HepG2 (cell line): Measurements from ENCODE around the gene CSNK1D.

Source experiments
- EZH2 ChIP-seq: conservative IDR thresholded peaks from 2 replicates; pipeline ENCODE4 v1.6.1; 2012; ENCODE audit warnings: mild to moderate bottlenecking, low read depth, low read length, moderate library complexity
- JUN ChIP-seq: sonication (generic); formaldehyde crosslinking; IDR thresholded peaks from 2 replicates; pipeline ENCODE4 v1.4.0; 2020; ENCODE audit warnings: mild to moderate bottlenecking, missing genetic modification reagents
- JUND ChIP-seq: sonication (generic); formaldehyde crosslinking; IDR thresholded peaks from 2 replicates; pipeline ENCODE4 v1.8.0; 2022; ENCODE audit warnings: mild to moderate bottlenecking, missing genetic modification reagents
- KDM5B ChIP-seq: sonication (generic); formaldehyde crosslinking; IDR thresholded peaks from 2 replicates; pipeline ENCODE4 v1.4.0; 2020; ENCODE audit warnings: missing genetic modification reagents, mild to moderate bottlenecking, borderline replicate concordance
- PCBP2 ChIP-seq: fragments of 200-400 bp; formaldehyde crosslinking; optimal IDR thresholded peaks from 2 replicates; pipeline ENCODE3; 2018; ENCODE audit warnings: low read length, low read depth; ENCODE audit not compliant: poor library complexity, severe bottlenecking
- RXRA ChIP-seq: sonication (generic); formaldehyde crosslinking; IDR thresholded peaks from 2 replicates; pipeline ENCODE4 v1.5.1; 2020; ENCODE audit warnings: missing genetic modification reagents
- XBP1 ChIP-seq: sonication (generic); formaldehyde crosslinking; IDR thresholded peaks from 2 replicates; pipeline ENCODE4 v1.5.0; 2020; ENCODE audit warnings: missing genetic modification reagents
- YY1 ChIP-seq: IDR thresholded peaks from 2 replicates; pipeline ENCODE4 v1.6.1; 2011; ENCODE audit warnings: low read length, low read depth, moderate library complexity, mild to moderate bottlenecking; ENCODE audit not compliant: insufficient read depth, insufficient replicate concordance
- TF ChIP-seq, protein P1 (sequence below), 2 experiments: IDR thresholded peaks; 2 replicates each; pipeline ENCODE4 v1.6.1; 2011 to 2012; ENCODE audit warnings: low read length in 2 of 2, borderline replicate concordance in 1 of 2, low read depth in 1 of 2, mild to moderate bottlenecking in 1 of 2, moderate library complexity in 1 of 2
- TF ChIP-seq, protein P2 (sequence below): sonication (generic); formaldehyde crosslinking; IDR thresholded peaks from 2 replicates; pipeline ENCODE4 v1.9.0; 2021; ENCODE audit warnings: missing genetic modification reagents, borderline replicate concordance

DNA sequence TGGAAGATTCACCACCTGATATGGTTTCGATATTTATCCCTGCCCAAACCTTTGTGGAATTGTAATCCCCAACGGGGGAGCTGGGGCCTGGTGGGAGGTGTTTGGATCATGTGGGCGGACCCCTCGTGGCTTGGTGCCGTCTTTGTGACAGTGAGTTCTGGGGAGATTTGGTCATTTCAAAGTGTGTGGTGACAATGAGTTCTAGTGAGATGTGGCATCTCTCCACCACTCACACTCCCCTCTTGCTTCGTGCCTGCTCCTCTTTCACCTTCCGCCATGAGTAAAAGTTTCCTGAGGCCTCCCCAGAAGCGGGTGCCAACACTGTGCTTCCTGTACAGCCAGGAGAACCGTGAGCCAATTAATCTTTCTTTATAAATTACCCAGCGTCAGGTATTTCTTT, 70.5 kb downstream of the CSNK1D start:
- TF ChIP-seq KDM5B (CRISPR knock-in tag) (no peak), PCBP2 (no peak), RXRA (no peak), XBP1 (CRISPR knock-in tag) (no peak), YY1 (no peak), JUND (CRISPR knock-in tag) (no peak), JUN (CRISPR knock-in tag) (no peak), EZH2 (no peak)
- TF ChIP-seq, protein P1, sequence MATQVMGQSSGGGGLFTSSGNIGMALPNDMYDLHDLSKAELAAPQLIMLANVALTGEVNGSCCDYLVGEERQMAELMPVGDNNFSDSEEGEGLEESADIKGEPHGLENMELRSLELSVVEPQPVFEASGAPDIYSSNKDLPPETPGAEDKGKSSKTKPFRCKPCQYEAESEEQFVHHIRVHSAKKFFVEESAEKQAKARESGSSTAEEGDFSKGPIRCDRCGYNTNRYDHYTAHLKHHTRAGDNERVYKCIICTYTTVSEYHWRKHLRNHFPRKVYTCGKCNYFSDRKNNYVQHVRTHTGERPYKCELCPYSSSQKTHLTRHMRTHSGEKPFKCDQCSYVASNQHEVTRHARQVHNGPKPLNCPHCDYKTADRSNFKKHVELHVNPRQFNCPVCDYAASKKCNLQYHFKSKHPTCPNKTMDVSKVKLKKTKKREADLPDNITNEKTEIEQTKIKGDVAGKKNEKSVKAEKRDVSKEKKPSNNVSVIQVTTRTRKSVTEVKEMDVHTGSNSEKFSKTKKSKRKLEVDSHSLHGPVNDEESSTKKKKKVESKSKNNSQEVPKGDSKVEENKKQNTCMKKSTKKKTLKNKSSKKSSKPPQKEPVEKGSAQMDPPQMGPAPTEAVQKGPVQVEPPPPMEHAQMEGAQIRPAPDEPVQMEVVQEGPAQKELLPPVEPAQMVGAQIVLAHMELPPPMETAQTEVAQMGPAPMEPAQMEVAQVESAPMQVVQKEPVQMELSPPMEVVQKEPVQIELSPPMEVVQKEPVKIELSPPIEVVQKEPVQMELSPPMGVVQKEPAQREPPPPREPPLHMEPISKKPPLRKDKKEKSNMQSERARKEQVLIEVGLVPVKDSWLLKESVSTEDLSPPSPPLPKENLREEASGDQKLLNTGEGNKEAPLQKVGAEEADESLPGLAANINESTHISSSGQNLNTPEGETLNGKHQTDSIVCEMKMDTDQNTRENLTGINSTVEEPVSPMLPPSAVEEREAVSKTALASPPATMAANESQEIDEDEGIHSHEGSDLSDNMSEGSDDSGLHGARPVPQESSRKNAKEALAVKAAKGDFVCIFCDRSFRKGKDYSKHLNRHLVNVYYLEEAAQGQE (IDR thresholded peaks at IDR 0.05; ENCODE audit: borderline replicate concordance in 1 of 2, low read depth in 1 of 2, low read length in 2 of 2), result no peak
- TF ChIP-seq, protein P2, sequence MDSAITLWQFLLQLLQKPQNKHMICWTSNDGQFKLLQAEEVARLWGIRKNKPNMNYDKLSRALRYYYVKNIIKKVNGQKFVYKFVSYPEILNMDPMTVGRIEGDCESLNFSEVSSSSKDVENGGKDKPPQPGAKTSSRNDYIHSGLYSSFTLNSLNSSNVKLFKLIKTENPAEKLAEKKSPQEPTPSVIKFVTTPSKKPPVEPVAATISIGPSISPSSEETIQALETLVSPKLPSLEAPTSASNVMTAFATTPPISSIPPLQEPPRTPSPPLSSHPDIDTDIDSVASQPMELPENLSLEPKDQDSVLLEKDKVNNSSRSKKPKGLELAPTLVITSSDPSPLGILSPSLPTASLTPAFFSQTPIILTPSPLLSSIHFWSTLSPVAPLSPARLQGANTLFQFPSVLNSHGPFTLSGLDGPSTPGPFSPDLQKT, result no peak
